Astrocyte (in vitro differentiated cells and primary cell): ENCODE results near the gene KIRREL3. TPM values are rescaled to one million over a fixed set of nuclear protein-coding genes. Genes with fewer than 3 reads are reported as not detected.

Experiments
- DNase-seq: peaks from one replicate; pipeline ENCODE4 v3.0.0-alpha.2; 2010; ENCODE audit warnings: low read depth
- FAIRE-seq: peaks from 2 replicates; lab custom pipeline; 2011; peaks lifted over from hg19 to GRCh38; lab: Jason Lieb, UNC
- H2AFZ ChIP-seq: 2 replicates; pipeline ENCODE4 v1.6.0; 2012; ENCODE audit warnings: low read depth, low read length, inconsistent platforms
- H3K27ac ChIP-seq: 2 replicates; pipeline ENCODE4 v1.5.1; 2011; ENCODE audit warnings: low read depth, low read length, inconsistent platforms
- H3K27me3 ChIP-seq: 2 replicates; pipeline ENCODE4 v1.6.0; 2011; ENCODE audit warnings: low read length, inconsistent platforms; ENCODE audit not compliant: insufficient read depth
- H3K36me3 ChIP-seq: 2 replicates; pipeline ENCODE4 v1.5.1; 2011; ENCODE audit warnings: low read length, inconsistent platforms; ENCODE audit not compliant: insufficient read depth
- H3K4me1 ChIP-seq: 2 replicates; pipeline ENCODE4 v1.5.1; 2011; ENCODE audit warnings: low read length, inconsistent platforms; ENCODE audit not compliant: insufficient read depth
- H3K4me2 ChIP-seq: 2 replicates; pipeline ENCODE4 v1.6.0; 2012; ENCODE audit warnings: low read length, inconsistent platforms
- H3K4me3 ChIP-seq: 2 replicates; pipeline ENCODE4 v1.5.1; 2011; ENCODE audit warnings: low read depth, mild to moderate bottlenecking, low read length, inconsistent platforms; ENCODE audit not compliant: insufficient read depth
- H3K79me2 ChIP-seq: 2 replicates; pipeline ENCODE4 v1.6.0; 2012; ENCODE audit warnings: mild to moderate bottlenecking, low read length, inconsistent platforms; ENCODE audit not compliant: insufficient read depth
- H3K9ac ChIP-seq: 2 replicates; pipeline ENCODE4 v1.6.0; 2012; ENCODE audit warnings: mild to moderate bottlenecking, low read length, inconsistent platforms
- H3K9me3 ChIP-seq: 2 replicates; pipeline ENCODE4 v1.5.1; 2012; ENCODE audit warnings: low read depth, mild to moderate bottlenecking, low read length, inconsistent platforms; ENCODE audit not compliant: insufficient read depth
- H4K20me1 ChIP-seq: 2 replicates; pipeline ENCODE4 v1.6.0; 2012; ENCODE audit warnings: low read length, inconsistent platforms; ENCODE audit not compliant: insufficient read depth
- H3K27ac Mint-ChIP-seq: one replicate; pipeline ENCODE4 v1.8.0; 2021; ENCODE audit warnings: mild to moderate bottlenecking, mixed read lengths; ENCODE audit not compliant: unreplicated experiment
- H3K27me3 Mint-ChIP-seq: one replicate; pipeline ENCODE4 v1.8.0; 2021; ENCODE audit warnings: low read depth, mixed read lengths; ENCODE audit not compliant: unreplicated experiment
- H3K36me3 Mint-ChIP-seq: one replicate; pipeline ENCODE4 v1.8.0; 2021; ENCODE audit warnings: low read depth, mixed read lengths; ENCODE audit not compliant: unreplicated experiment
- H3K4me1 Mint-ChIP-seq: one replicate; pipeline ENCODE4 v1.8.0; 2021; ENCODE audit warnings: low read depth, mixed read lengths; ENCODE audit not compliant: unreplicated experiment
- H3K4me3 Mint-ChIP-seq: one replicate; pipeline ENCODE4 v1.8.0; 2021; ENCODE audit warnings: mild to moderate bottlenecking, moderate library complexity, mixed read lengths; ENCODE audit not compliant: unreplicated experiment
- H3K9me3 Mint-ChIP-seq: one replicate; pipeline ENCODE4 v1.8.0; 2021; ENCODE audit warnings: mild to moderate bottlenecking, mixed read lengths; ENCODE audit not compliant: unreplicated experiment
- EZH2 ChIP-seq: IDR thresholded peaks from 2 replicates; pipeline ENCODE4 v1.6.1; 2012; ENCODE audit warnings: mild to moderate bottlenecking, low read length, inconsistent platforms; ENCODE audit not compliant: insufficient read depth
- total RNA-seq: library from RNA; stranded (reverse); gene quantifications from 2 replicates; pipeline ENCODE4 v1.2.1, GENCODE V29; 2021
- TF ChIP-seq, protein P1 (sequence below): IDR thresholded peaks from 2 replicates; pipeline ENCODE4 v1.5.1; 2011; ENCODE audit warnings: low read depth, mild to moderate bottlenecking, inconsistent platforms, low read length, moderate library complexity; ENCODE audit not compliant: insufficient read depth

The KIRREL3 gene
- total RNA-seq, 1 donor from 2014 or later: 0.91 TPM

DNA sequence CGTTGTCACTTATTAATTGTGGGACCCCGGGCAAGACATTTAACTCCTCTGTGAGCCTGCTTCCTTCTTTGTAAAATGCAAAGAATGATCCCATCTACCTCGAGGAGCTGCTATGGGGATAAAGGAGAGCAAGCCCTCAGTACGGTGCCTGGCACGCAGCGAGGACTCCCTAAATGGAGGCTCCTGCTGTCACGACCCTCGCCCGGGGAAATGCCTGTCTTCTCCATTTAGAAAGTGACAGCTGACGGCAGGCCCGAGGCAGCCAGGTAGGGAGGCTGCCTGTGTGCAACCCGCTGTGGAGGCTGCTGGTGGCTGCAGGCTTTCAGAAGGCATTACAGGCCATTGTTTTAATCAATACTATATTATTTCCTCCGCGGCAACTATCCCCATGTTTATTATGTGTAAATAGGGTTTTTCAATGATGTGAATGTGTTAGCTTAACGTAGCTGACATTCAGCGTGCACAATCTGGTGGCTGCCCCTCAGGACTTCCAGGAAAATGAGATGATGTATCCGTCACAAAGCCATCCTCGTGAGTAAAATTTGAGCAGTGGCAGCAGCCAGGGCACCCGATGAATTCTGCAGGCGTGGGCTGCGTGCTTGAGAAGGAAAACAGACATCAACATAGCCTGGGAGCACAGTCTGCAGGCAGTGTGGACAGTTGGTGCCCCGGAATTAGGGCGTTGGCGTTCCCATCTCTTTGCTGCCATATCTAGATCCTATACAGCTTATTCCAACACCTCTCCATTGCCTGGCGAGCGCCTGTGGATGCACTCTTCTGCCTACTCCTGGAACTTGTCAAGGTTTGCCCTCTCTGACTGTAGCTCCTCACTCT, 416.8 kb downstream of the KIRREL3 start:
- H3K27ac Mint-ChIP-seq: peak overlapping the region; percentile 34
- H3K9me3 Mint-ChIP-seq: no peaks in the 10 kb centered on the region
- peaks cover 17% of the 10 kb centered on the region for H3K27me3 Mint-ChIP-seq
- H3K4me3 ChIP-seq: no peak overlapping the region
- H3K36me3 Mint-ChIP-seq: no peaks in the 10 kb centered on the region
- no peaks in the 10 kb centered on the region for H3K36me3 ChIP-seq
- no peak overlapping the region for H3K4me3 Mint-ChIP-seq
- FAIRE-seq (no peak), DNase-seq (no peak)
- H3K79me2 ChIP-seq: no peaks in the 10 kb centered on the region
- H3K4me1 Mint-ChIP-seq: no peaks in the 10 kb centered on the region
- no peaks in the 10 kb centered on the region for H4K20me1 ChIP-seq
- TF ChIP-seq EZH2: no peak
- TF ChIP-seq, protein P1, sequence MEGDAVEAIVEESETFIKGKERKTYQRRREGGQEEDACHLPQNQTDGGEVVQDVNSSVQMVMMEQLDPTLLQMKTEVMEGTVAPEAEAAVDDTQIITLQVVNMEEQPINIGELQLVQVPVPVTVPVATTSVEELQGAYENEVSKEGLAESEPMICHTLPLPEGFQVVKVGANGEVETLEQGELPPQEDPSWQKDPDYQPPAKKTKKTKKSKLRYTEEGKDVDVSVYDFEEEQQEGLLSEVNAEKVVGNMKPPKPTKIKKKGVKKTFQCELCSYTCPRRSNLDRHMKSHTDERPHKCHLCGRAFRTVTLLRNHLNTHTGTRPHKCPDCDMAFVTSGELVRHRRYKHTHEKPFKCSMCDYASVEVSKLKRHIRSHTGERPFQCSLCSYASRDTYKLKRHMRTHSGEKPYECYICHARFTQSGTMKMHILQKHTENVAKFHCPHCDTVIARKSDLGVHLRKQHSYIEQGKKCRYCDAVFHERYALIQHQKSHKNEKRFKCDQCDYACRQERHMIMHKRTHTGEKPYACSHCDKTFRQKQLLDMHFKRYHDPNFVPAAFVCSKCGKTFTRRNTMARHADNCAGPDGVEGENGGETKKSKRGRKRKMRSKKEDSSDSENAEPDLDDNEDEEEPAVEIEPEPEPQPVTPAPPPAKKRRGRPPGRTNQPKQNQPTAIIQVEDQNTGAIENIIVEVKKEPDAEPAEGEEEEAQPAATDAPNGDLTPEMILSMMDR: no peak
- no peaks in the 10 kb centered on the region for H3K27me3 ChIP-seq
- peaks cover 16% of the 10 kb centered on the region for H3K4me1 ChIP-seq
- H3K4me2 ChIP-seq: no peak overlapping the region
- H3K27ac ChIP-seq: no peak overlapping the region
- H3K9me3 ChIP-seq: no peaks in the 10 kb centered on the region
- no peak overlapping the region for H3K9ac ChIP-seq
- no peak overlapping the region for H2AFZ ChIP-seq

DNA sequence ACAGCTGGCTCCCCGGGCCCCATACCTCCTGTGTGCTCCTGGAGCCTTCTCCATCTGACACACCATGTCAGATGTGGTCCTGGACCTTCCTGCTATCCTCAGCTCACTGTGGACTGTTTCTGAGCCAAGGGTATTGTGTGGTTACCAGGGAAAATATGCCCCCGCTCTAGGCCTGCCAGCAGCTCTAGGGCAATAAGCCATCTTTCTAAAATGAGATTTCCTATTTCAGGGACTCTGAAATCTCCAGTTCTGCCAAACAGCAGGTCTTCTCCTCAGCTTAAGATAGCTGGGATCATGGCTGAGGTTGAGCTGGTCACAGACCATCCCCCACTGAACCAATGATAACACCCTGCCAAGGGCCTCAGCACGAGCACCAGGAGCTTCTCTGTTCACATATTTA, 417.5 kb downstream of the KIRREL3 start:
- Histone ChIP-seq H2AFZ (no peak overlapping the region), H3K4me2 (no peak overlapping the region), H3K79me2 (no peaks in the 10 kb centered on the region), H3K4me1 (peaks cover 16% of the 10 kb centered on the region), H3K4me3 (no peak overlapping the region), H3K27ac (no peak overlapping the region), H3K27me3 (no peaks in the 10 kb centered on the region), H4K20me1 (no peaks in the 10 kb centered on the region), H3K36me3 (no peaks in the 10 kb centered on the region), H3K9ac (no peak overlapping the region), H3K9me3 (no peaks in the 10 kb centered on the region)
- Mint-ChIP-seq H3K36me3 (no peaks in the 10 kb centered on the region), H3K4me1 (no peaks in the 10 kb centered on the region), H3K27me3 (peaks cover 24% of the 10 kb centered on the region), H3K9me3 (no peaks in the 10 kb centered on the region), H3K4me3 (no peak overlapping the region), H3K27ac (peak overlapping the region; percentile 34)
- TF ChIP-seq, protein P1: no peak
- no peak for TF ChIP-seq EZH2
- no peak for FAIRE-seq
- DNase-seq: no peak
